ENCODE results near the gene OR51I1. TPM values are rescaled to one million over a fixed set of nuclear protein-coding genes. Genes with fewer than 3 reads are reported as not detected.

The OR51I1 gene, protein sequence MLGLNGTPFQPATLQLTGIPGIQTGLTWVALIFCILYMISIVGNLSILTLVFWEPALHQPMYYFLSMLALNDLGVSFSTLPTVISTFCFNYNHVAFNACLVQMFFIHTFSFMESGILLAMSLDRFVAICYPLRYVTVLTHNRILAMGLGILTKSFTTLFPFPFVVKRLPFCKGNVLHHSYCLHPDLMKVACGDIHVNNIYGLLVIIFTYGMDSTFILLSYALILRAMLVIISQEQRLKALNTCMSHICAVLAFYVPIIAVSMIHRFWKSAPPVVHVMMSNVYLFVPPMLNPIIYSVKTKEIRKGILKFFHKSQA
- total RNA-seq: not detected
- total RNA-seq (2013): 0.52 TPM

DNA sequence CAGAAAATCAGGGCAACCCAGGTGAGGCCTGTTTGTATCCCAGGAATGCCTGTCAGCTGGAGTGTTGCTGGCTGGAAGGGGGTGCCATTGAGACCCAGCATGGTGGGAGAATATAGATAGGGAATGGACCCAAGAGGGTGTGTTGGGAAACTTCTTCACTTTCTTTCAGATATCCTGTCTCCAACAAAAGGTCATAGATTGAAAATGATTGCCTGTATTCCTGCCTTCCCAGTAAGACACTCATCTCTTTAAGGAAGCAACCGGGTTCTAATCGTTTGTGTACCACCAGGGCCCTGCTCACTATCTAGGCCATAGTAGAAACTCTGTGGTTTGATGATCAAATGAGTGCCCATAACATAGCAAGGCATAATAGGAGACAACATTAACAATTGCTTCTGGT is at the start of gene OR51I1:
Gene OR51I1 (minus strand): TSS at position 101 of the 400 bp plus-strand sequence. CDS start 0 bp downstream, at position 101.
- no peaks in the 10 kb centered on the region for H3K36me3 ChIP-seq (ENCODE audit: control insufficient read depth, insufficient read depth, low read length)
- peaks cover 11 to 14% of the 10 kb centered on the region in 2 donors for H3K27me3 Mint-ChIP-seq (ENCODE audit: low read depth in 2 of 2)
- no peaks in the 10 kb centered on the region for H3K9me3 ChIP-seq (ENCODE audit: control insufficient read depth, insufficient read depth, low read length)
- ATAC-seq (no peak), DNase-seq (no peak)
- no peaks in the 10 kb centered on the region for H3K27me3 ChIP-seq (ENCODE audit: control insufficient read depth, insufficient read depth, low read length)
- no peaks in the 10 kb centered on the region for H3K4me1 Mint-ChIP-seq
- H3K36me3 Mint-ChIP-seq: no peaks in the 10 kb centered on the region
- H3K27ac ChIP-seq (ENCODE audit: low read length): no peak within 1 kb of the TSS
- H3K4me3 ChIP-seq (ENCODE audit: low read length): no peak within 1 kb of the TSS
- 46% methylated on average over 2 of the region's 2 CpGs for WGBS (ENCODE audit: insufficient coverage)
- no peak within 1 kb of the TSS for H3K4me3 Mint-ChIP-seq
- no peak within 1 kb of the TSS for H3K27ac Mint-ChIP-seq
- intact Hi-C loops (cut with micrococcal nuclease): no loop called here
- TF ChIP-seq, protein P1, sequence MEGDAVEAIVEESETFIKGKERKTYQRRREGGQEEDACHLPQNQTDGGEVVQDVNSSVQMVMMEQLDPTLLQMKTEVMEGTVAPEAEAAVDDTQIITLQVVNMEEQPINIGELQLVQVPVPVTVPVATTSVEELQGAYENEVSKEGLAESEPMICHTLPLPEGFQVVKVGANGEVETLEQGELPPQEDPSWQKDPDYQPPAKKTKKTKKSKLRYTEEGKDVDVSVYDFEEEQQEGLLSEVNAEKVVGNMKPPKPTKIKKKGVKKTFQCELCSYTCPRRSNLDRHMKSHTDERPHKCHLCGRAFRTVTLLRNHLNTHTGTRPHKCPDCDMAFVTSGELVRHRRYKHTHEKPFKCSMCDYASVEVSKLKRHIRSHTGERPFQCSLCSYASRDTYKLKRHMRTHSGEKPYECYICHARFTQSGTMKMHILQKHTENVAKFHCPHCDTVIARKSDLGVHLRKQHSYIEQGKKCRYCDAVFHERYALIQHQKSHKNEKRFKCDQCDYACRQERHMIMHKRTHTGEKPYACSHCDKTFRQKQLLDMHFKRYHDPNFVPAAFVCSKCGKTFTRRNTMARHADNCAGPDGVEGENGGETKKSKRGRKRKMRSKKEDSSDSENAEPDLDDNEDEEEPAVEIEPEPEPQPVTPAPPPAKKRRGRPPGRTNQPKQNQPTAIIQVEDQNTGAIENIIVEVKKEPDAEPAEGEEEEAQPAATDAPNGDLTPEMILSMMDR (IDR thresholded peaks at IDR 0.05): no peak
- peaks cover 0 to 2% of the 10 kb centered on the region in 2 donors for H3K9me3 Mint-ChIP-seq
- no peaks in the 10 kb centered on the region for H3K4me1 ChIP-seq (ENCODE audit: control insufficient read depth, insufficient read depth, low read length)

DNA sequence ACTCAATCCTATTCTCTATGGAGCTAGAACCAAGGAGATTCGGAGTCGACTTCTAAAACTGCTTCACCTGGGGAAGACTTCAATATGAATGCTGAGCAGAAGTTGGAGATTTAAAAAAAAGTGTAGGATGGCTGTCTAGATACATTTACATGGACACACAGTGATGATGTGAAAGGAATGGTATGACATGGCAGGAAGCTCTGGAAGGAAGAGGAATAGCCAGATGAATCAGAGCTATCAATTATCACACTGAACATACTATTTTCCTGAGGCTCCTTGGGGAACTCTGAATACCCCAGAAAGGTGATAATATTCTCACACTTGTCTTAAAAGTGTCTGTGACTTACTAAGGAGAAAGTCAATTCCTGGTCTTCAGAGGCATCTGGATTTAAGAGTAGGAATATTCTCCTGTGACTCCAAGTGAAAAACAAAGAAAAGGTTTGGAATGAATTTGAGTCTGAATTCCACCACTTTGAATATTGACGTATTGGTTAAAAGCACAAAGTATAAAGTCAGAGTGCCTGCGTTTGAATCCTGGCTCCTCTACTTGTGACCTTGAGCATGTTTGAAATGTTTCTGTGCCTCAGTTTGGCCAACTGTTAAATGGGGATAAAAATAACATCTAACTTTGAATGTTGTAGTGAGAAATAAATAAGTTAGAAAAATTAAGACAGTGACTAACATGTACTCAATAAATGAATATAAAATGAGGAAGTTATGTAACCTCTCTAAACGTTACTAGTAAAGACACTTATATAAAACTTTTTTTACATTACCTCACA is 48.5 kb upstream of the OR51I1 start:
- no peaks in the 10 kb centered on the region for H3K4me1 Mint-ChIP-seq
- intact Hi-C loops (cut with micrococcal nuclease): no loop called here
- Histone ChIP-seq H3K4me1 (ENCODE audit: control insufficient read depth, insufficient read depth, low read length) (no peaks in the 10 kb centered on the region), H3K9me3 (ENCODE audit: control insufficient read depth, insufficient read depth, low read length) (no peaks in the 10 kb centered on the region), H3K4me3 (ENCODE audit: low read length) (no peak overlapping the region), H3K27ac (ENCODE audit: low read length) (no peak overlapping the region), H3K27me3 (ENCODE audit: control insufficient read depth, insufficient read depth, low read length) (no peaks in the 10 kb centered on the region), H3K36me3 (ENCODE audit: control insufficient read depth, insufficient read depth, low read length) (no peaks in the 10 kb centered on the region)
- ATAC-seq (no peak), DNase-seq (no peak)
- 64% methylated on average over 4 of the region's 5 CpGs for WGBS (ENCODE audit: insufficient coverage)
- H3K27ac Mint-ChIP-seq: no peak overlapping the region
- no peaks in the 10 kb centered on the region for H3K36me3 Mint-ChIP-seq
- no peaks in the 10 kb centered on the region for H3K9me3 Mint-ChIP-seq
- H3K27me3 Mint-ChIP-seq (ENCODE audit: low read depth in 2 of 2): peaks cover 6 to 7% of the 10 kb centered on the region in 2 donors
- H3K4me3 Mint-ChIP-seq: no peak overlapping the region
- TF ChIP-seq, protein P1 (IDR thresholded peaks at IDR 0.05): no peak

DNA sequence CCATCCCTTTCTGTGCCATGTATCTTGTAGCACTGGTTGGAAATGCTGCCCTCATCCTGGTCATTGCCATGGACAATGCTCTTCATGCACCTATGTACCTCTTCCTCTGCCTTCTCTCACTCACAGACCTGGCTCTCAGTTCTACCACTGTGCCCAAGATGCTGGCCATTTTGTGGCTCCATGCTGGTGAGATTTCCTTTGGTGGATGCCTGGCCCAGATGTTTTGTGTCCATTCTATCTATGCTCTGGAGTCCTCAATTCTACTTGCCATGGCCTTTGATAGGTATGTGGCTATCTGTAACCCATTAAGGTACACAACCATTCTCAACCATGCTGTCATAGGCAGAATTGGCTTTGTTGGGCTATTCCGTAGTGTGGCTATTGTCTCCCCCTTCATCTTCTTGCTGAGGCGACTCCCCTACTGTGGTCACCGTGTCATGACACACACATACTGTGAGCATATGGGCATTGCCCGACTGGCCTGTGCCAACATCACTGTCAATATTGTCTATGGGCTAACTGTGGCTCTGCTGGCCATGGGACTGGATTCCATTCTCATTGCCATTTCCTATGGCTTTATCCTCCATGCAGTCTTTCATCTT is 47.6 kb upstream of the OR51I1 start:
- DNase-seq (no peak), ATAC-seq (no peak)
- Histone ChIP-seq H3K9me3 (ENCODE audit: control insufficient read depth, insufficient read depth, low read length) (no peaks in the 10 kb centered on the region), H3K36me3 (ENCODE audit: control insufficient read depth, insufficient read depth, low read length) (no peaks in the 10 kb centered on the region), H3K4me1 (ENCODE audit: control insufficient read depth, insufficient read depth, low read length) (no peaks in the 10 kb centered on the region), H3K27me3 (ENCODE audit: control insufficient read depth, insufficient read depth, low read length) (no peaks in the 10 kb centered on the region), H3K27ac (ENCODE audit: low read length) (no peak overlapping the region), H3K4me3 (ENCODE audit: low read length) (no peak overlapping the region)
- 91% methylated on average over 4 of the region's 4 CpGs for WGBS (ENCODE audit: insufficient coverage)
- peaks cover 1 to 6% of the 10 kb centered on the region in 2 donors for H3K27me3 Mint-ChIP-seq (ENCODE audit: low read depth in 2 of 2)
- H3K9me3 Mint-ChIP-seq: no peaks in the 10 kb centered on the region
- no peaks in the 10 kb centered on the region for H3K36me3 Mint-ChIP-seq
- TF ChIP-seq, protein P1 (IDR thresholded peaks at IDR 0.05): no peak
- no peaks in the 10 kb centered on the region for H3K4me1 Mint-ChIP-seq
- H3K4me3 Mint-ChIP-seq: no peak overlapping the region
- no peak overlapping the region for H3K27ac Mint-ChIP-seq
- intact Hi-C loops (cut with micrococcal nuclease): no loop called here

All from natural killer cell (primary cell).